CD4-positive, alpha-beta T cell (primary cell): Measurements from ENCODE around the gene ARHGEF25. TPM values are rescaled to one million over a fixed set of nuclear protein-coding genes. Genes with fewer than 3 reads are reported as not detected.
A peak's percentile ranks its signal among the peaks of the same experiment; 100 is the strongest.

Experiments
- ATAC-seq: fragments of 200-7000 bp; cut with Tn5 transposase; one replicate; pipeline ENCODE4 v1.10.0; 2022; ENCODE audit warnings: mild to moderate bottlenecking; ENCODE audit not compliant: poor library complexity
- CTCF ChIA-PET: fragments of 350-600 bp; sonication (Branson Sonifier 250); formaldehyde crosslinking; loops from one replicate; lab custom pipeline; 2021; ENCODE audit warnings: antibody characterized with exemption, inconsistent platforms; lab: Charles Lee
- POLR2A ChIA-PET: fragments of 350-600 bp; sonication (Branson Sonifier 250); formaldehyde crosslinking; loops from one replicate; lab custom pipeline; 2021; ENCODE audit warnings: antibody characterized with exemption, inconsistent platforms; lab: Charles Lee
- DNase-seq, 14 experiments: peaks; one replicate each; pipeline ENCODE4 v3.0.0-alpha.2; 2013 to 2020; ENCODE audit warnings: mixed read lengths in 2 of 14
- H3K27ac ChIP-seq, 2 donors: one replicate each; pipeline versions ENCODE4 v1.5.1 to v1.7.0; 2013; ENCODE audit warnings: low read length in 2 of 2, low read depth in 1 of 2, mild to moderate bottlenecking in 1 of 2
- H3K27me3 ChIP-seq, 2 experiments: 1 replicate in 1 of 2; 2 replicates in 1 of 2; pipeline versions ENCODE4 v1.6.1 to v1.7.0; 2013; ENCODE audit warnings: low read length in 2 of 2, control low read depth in 1 of 2, mild to moderate bottlenecking in 1 of 2, moderate library complexity in 1 of 2; ENCODE audit not compliant: insufficient read depth in 2 of 2, control insufficient read depth in 1 of 2
- H3K36me3 ChIP-seq: one replicate; pipeline ENCODE4 v1.6.1; 2013; ENCODE audit warnings: low read length, control low read depth; ENCODE audit not compliant: insufficient read depth
- H3K4me1 ChIP-seq: one replicate; pipeline ENCODE4 v1.6.1; 2013; ENCODE audit warnings: low read length, control low read depth; ENCODE audit not compliant: insufficient read depth
- H3K4me3 ChIP-seq: one replicate; pipeline ENCODE4 v1.5.1; 2013; ENCODE audit warnings: mild to moderate bottlenecking, low read length, moderate library complexity
- H3K9me3 ChIP-seq, 2 experiments: 1 replicate in 1 of 2; 2 replicates in 1 of 2; pipeline versions ENCODE4 v1.6.1 to v1.7.0; 2013; ENCODE audit warnings: low read length in 2 of 2, mild to moderate bottlenecking in 2 of 2, control low read depth in 1 of 2, moderate library complexity in 1 of 2; ENCODE audit not compliant: control insufficient read depth in 1 of 2, insufficient read depth in 1 of 2
- H3K27ac Mint-ChIP-seq: one replicate; pipeline ENCODE4 v1.8.0; 2020; ENCODE audit warnings: mixed read lengths
- H3K27me3 Mint-ChIP-seq: one replicate; pipeline ENCODE4 v1.8.0; 2021; ENCODE audit warnings: mixed read lengths
- H3K36me3 Mint-ChIP-seq: one replicate; pipeline ENCODE4 v1.8.0; 2021; ENCODE audit warnings: low read depth, mixed read lengths
- H3K4me1 Mint-ChIP-seq: one replicate; pipeline ENCODE4 v1.8.0; 2021; ENCODE audit warnings: low read depth, mixed read lengths
- H3K4me3 Mint-ChIP-seq: one replicate; pipeline ENCODE4 v1.8.0; 2020; ENCODE audit warnings: mild to moderate bottlenecking, mixed read lengths
- H3K9me3 Mint-ChIP-seq: one replicate; pipeline ENCODE4 v1.8.0; 2020; ENCODE audit warnings: mixed read lengths
- intact Hi-C, 2 experiments: fragments of 100-400 bp; cut with DNase I in 1 of 2; cut with micrococcal nuclease in 1 of 2; formaldehyde crosslinking; loops; one replicate each; pipeline versions ENCODE4 v1.15.1 to v1.9.0; 2023 to 2025; cut with DNase I, micrococcal nuclease
- total RNA-seq, 174 experiments: library from RNA in 2 of 174; stranded (reverse) in 2 of 174; gene quantifications; one replicate each; pipeline ENCODE4 v1.2.3 and lab custom pipeline; 2021 to 2026
- TF ChIP-seq, protein P1 (sequence below): fragments of 200-600 bp; IDR thresholded peaks from one replicate; pipeline ENCODE4 v1.8.0; 2022; ENCODE audit warnings: antibody characterized with exemption, mild to moderate bottlenecking

The ARHGEF25 gene
- total RNA-seq, 2 experiments from 2014 or later = 0.25 to 0.27 TPM

DNA sequence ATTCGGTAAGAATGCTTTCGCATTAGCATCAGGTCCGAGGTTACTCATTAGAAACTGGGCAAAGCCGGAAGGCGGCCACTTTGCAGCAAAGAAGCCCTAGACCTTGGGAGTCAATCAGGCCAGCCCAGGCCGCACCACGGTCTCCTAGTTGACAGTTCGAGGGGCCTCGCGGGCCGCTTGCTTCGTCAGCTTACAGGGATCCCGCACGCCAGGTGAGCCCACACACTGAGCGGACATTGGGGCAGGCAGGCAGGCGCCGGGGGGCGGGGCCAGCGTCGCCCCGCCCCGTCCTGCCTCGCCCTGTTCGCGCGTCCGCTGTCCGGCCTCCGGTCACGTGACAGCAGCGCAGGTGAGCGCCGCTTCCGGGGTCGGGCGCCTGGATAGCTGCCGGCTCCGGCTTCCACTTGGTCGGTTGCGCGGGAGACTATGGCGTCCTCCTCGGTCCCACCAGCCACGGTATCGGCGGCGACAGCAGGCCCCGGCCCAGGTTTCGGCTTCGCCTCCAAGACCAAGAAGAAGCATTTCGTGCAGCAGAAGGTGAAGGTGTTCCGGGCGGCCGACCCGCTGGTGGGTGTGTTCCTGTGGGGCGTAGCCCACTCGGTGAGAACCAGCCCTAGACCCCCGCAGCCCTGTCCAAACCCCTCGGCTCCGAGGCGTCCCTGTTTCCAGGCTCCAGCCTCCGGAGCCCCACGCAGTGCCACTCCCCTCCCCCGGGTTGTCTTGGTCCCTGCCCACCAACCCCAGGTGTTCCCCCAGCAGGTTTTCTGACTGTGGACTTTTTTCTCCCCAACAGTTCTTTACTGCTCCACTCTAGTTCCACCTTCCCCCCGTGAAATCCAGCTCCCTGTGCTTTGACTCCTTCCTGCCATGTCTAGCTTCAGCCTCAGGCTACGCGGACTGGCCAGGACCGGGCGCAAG lies 20.1 kb upstream of the ARHGEF25 start, which contains the start of gene PIP4K2C:
PIP4K2C (plus strand) TSS at position 329 of the 918 bp plus-strand sequence; CDS start at position 427, 98 bp downstream.
- no peaks in the 10 kb centered on the region for H3K9me3 ChIP-seq
- Mint-ChIP-seq H3K27ac (peak within 1 kb of the TSS; percentile 84), H3K4me1 (peaks cover 39% of the 10 kb centered on the region), H3K27me3 (no peaks in the 10 kb centered on the region), H3K9me3 (no peaks in the 10 kb centered on the region), H3K36me3 (peaks cover 41% of the 10 kb centered on the region), H3K4me3 (peak within 1 kb of the TSS; percentile 91)
- ChIA-PET POLR2A (interaction anchor here (0.5 to 2.0 kb wide), 7 partner anchors 12 to 111 kb away, joined by 3 to 7 read pairs (median 4); partner anchors contain the start of genes ARHGEF25 and B4GALNT1), CTCF (interaction anchor here (3.0 kb wide), 1 partner anchor 8 kb away, joined by 24 read pairs; no protein-coding TSS in a partner anchor)
- H3K36me3 ChIP-seq = peaks cover 30% of the 10 kb centered on the region
- H3K27me3 ChIP-seq = peaks cover 0 to 7% of the 10 kb centered on the region in 2 experiments
- H3K4me1 ChIP-seq = peaks cover 30% of the 10 kb centered on the region
- TF ChIP-seq, protein P1, sequence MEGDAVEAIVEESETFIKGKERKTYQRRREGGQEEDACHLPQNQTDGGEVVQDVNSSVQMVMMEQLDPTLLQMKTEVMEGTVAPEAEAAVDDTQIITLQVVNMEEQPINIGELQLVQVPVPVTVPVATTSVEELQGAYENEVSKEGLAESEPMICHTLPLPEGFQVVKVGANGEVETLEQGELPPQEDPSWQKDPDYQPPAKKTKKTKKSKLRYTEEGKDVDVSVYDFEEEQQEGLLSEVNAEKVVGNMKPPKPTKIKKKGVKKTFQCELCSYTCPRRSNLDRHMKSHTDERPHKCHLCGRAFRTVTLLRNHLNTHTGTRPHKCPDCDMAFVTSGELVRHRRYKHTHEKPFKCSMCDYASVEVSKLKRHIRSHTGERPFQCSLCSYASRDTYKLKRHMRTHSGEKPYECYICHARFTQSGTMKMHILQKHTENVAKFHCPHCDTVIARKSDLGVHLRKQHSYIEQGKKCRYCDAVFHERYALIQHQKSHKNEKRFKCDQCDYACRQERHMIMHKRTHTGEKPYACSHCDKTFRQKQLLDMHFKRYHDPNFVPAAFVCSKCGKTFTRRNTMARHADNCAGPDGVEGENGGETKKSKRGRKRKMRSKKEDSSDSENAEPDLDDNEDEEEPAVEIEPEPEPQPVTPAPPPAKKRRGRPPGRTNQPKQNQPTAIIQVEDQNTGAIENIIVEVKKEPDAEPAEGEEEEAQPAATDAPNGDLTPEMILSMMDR = no peak
- peak within 1 kb of the TSS; percentile 99 for H3K4me3 ChIP-seq
- DNase-seq (peak; percentile 49 to 92 (median 70)), ATAC-seq (peak; percentile 75)
- peak within 1 kb of the TSS; percentile 67 to 73 for H3K27ac ChIP-seq
- intact Hi-C loops = loop anchor here in 1 of 2 experiments (2.0 to 5.0 kb wide), 2 partner anchors 44 to 101 kb away; partner anchors contain the start of genes DCTN2 and OS9

DNA sequence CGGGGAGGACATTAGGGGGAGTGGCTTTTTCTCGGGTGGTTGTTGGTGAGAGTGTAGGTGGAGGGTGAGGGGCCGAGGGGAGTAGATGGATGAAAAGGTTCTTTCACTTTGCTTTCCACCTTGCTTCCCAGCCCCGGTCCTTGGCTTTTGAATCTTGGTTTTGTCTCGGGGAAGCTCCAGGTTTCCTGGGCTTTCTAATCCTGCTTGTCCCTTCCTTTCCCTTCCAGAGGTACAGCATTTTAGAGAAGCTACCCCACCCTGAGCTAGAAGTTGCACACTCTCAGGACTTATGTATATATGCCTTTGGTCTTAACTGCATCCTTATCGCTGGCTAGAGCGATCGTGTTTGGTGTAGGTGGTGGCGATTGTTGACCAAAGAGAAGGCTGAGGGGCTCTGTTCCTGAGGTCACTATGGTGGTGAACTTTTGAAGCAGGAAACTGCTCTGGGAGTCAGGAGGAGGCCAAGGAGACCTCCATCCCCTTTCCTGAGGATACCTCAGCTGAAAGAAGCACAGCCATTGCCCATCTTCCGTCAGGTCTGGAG lies 19.4 kb upstream of the ARHGEF25 start:
- H3K4me3 ChIP-seq = peak overlapping the region; percentile 99
- peaks cover 39% of the 10 kb centered on the region for H3K4me1 Mint-ChIP-seq
- TF ChIP-seq, protein P1 = no peak
- H3K9me3 Mint-ChIP-seq = no peaks in the 10 kb centered on the region
- DNase-seq = no peak
- no peaks in the 10 kb centered on the region for H3K27me3 Mint-ChIP-seq
- H3K27ac ChIP-seq = peak overlapping the region; percentile 67 to 73
- intact Hi-C loops = loop anchor here in 1 of 2 experiments (2.0 to 5.0 kb wide), 2 partner anchors 45 to 100 kb away; partner anchors contain the start of genes DCTN2 and OS9
- H3K36me3 ChIP-seq = peaks cover 36% of the 10 kb centered on the region
- peak overlapping the region; percentile 84 for H3K27ac Mint-ChIP-seq
- H3K4me3 Mint-ChIP-seq = peak overlapping the region; percentile 91
- peaks cover 46% of the 10 kb centered on the region for H3K36me3 Mint-ChIP-seq
- no peak for ATAC-seq
- H3K9me3 ChIP-seq = no peaks in the 10 kb centered on the region
- POLR2A ChIA-PET = interaction anchor here (0.5 to 2.0 kb wide), 4 partner anchors 12 to 106 kb away, joined by 4 to 7 read pairs (median 5); partner anchors contain the start of genes ARHGEF25 and DTX3
- CTCF ChIA-PET = interaction anchor here (1.5 to 3.0 kb wide), 2 partner anchors 9 to 28 kb away, joined by 3 to 24 read pairs; no protein-coding TSS in a partner anchor
- peaks cover 30% of the 10 kb centered on the region for H3K4me1 ChIP-seq
- H3K27me3 ChIP-seq = peaks cover 0 to 4% of the 10 kb centered on the region in 2 experiments
